ENCODE measurements around the gene RILPL2. TPM values are rescaled to one million over a fixed set of nuclear protein-coding genes. Genes with fewer than 3 reads are reported as not detected.

The RILPL2 gene
- total and polyA plus RNA-seq, 9 of the 15 experiments (the other 6 are each of a cell fraction or from before 2014, with no cell fraction given) = 0.61 to 5.8 (median 4.3) TPM

DNA sequence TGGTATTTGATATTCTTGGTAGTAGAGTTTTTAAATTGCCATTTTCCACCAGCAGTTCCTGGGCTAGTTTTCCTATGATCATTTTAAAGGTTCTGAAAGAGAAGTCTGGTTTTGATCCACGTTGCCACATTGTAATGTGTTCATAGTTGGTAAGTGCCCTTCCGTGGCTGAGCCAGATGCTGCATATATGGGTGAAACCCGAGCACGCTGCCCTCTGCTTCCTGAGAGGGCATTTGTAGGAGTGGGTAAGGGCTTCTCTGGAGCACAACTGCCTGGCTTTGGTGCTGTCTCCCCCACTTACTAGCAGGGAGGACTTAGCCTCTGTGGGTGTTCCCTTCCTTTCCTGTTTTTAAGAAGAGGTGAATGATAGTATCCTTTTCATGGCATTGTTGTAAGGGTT, 28.6 kb upstream of the RILPL2 start:
- peaks cover 39% of the 10 kb centered on the region for H3K79me2 ChIP-seq (ENCODE audit: control insufficient read depth, insufficient read depth, low read length)
- TF ChIP-seq DACH1 (IDR thresholded peaks at IDR 0.05; ENCODE audit: partially characterized antibody) (no peak), RNF2 (IDR thresholded peaks at IDR 0.05) (no peak), ZNF408 (CRISPR knock-in tag; IDR thresholded peaks at IDR 0.05; ENCODE audit: low read depth) (no peak), EP300 (IDR thresholded peaks at IDR 0.05; ENCODE audit: low read length) (no peak), ZNF23 (CRISPR knock-in tag; IDR thresholded peaks at IDR 0.05) (no peak), RBM17 (IDR thresholded peaks at IDR 0.05; ENCODE audit: borderline replicate concordance, low read depth, low read length) (no peak), STAG1 (CRISPR knock-in tag; IDR thresholded peaks at IDR 0.05; ENCODE audit: borderline replicate concordance) (no peak)
- TF ChIP-seq, protein P1, sequence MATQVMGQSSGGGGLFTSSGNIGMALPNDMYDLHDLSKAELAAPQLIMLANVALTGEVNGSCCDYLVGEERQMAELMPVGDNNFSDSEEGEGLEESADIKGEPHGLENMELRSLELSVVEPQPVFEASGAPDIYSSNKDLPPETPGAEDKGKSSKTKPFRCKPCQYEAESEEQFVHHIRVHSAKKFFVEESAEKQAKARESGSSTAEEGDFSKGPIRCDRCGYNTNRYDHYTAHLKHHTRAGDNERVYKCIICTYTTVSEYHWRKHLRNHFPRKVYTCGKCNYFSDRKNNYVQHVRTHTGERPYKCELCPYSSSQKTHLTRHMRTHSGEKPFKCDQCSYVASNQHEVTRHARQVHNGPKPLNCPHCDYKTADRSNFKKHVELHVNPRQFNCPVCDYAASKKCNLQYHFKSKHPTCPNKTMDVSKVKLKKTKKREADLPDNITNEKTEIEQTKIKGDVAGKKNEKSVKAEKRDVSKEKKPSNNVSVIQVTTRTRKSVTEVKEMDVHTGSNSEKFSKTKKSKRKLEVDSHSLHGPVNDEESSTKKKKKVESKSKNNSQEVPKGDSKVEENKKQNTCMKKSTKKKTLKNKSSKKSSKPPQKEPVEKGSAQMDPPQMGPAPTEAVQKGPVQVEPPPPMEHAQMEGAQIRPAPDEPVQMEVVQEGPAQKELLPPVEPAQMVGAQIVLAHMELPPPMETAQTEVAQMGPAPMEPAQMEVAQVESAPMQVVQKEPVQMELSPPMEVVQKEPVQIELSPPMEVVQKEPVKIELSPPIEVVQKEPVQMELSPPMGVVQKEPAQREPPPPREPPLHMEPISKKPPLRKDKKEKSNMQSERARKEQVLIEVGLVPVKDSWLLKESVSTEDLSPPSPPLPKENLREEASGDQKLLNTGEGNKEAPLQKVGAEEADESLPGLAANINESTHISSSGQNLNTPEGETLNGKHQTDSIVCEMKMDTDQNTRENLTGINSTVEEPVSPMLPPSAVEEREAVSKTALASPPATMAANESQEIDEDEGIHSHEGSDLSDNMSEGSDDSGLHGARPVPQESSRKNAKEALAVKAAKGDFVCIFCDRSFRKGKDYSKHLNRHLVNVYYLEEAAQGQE (IDR thresholded peaks at IDR 0.05; ENCODE audit: borderline replicate concordance) = no peak
- TF ChIP-seq, protein P1 (CRISPR knock-in tag; IDR thresholded peaks at IDR 0.05; ENCODE audit: low read depth) = no peak
- TF ChIP-seq, protein P2, sequence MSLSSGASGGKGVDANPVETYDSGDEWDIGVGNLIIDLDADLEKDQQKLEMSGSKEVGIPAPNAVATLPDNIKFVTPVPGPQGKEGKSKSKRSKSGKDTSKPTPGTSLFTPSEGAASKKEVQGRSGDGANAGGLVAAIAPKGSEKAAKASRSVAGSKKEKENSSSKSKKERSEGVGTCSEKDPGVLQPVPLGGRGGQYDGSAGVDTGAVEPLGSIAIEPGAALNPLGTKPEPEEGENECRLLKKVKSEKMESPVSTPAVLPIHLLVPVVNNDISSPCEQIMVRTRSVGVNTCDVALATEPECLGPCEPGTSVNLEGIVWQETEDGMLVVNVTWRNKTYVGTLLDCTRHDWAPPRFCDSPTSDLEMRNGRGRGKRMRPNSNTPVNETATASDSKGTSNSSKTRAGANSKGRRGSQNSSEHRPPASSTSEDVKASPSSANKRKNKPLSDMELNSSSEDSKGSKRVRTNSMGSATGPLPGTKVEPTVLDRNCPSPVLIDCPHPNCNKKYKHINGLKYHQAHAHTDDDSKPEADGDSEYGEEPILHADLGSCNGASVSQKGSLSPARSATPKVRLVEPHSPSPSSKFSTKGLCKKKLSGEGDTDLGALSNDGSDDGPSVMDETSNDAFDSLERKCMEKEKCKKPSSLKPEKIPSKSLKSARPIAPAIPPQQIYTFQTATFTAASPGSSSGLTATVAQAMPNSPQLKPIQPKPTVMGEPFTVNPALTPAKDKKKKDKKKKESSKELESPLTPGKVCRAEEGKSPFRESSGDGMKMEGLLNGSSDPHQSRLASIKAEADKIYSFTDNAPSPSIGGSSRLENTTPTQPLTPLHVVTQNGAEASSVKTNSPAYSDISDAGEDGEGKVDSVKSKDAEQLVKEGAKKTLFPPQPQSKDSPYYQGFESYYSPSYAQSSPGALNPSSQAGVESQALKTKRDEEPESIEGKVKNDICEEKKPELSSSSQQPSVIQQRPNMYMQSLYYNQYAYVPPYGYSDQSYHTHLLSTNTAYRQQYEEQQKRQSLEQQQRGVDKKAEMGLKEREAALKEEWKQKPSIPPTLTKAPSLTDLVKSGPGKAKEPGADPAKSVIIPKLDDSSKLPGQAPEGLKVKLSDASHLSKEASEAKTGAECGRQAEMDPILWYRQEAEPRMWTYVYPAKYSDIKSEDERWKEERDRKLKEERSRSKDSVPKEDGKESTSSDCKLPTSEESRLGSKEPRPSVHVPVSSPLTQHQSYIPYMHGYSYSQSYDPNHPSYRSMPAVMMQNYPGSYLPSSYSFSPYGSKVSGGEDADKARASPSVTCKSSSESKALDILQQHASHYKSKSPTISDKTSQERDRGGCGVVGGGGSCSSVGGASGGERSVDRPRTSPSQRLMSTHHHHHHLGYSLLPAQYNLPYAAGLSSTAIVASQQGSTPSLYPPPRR (CRISPR knock-in tag; IDR thresholded peaks at IDR 0.05; ENCODE audit: borderline replicate concordance) = no peak

More for the DNA sequence above, 28.6 kb upstream of the RILPL2 start:
- H3K9ac ChIP-seq (ENCODE audit: insufficient read depth in 1 of 2, low read depth in 2 of 2, low read length in 2 of 2) = no peak overlapping the region
- DNase-seq (ENCODE audit: extremely low read depth in 1 of 4, low spot score in 3 of 4) (peak in 2 of 4 experiments; percentile 3 to 5), ATAC-seq (no peak), FAIRE-seq (no peak)
- no peak overlapping the region for H2AFZ ChIP-seq (ENCODE audit: low read depth, low read length)
- 0 out of 2 replicates have a peak, but pooled peaks cover 4% of the 10 kb centered on the region for H4K20me1 ChIP-seq (replicated peaks; ENCODE audit: control insufficient read depth, insufficient read depth, low read length)
- H3K36me3 ChIP-seq (ENCODE audit: control insufficient read depth, insufficient read depth, low read length) = peaks cover 49% of the 10 kb centered on the region
- intact Hi-C loops (cut with micrococcal nuclease) = no loop called here
- H3K4me1 ChIP-seq (replicated peaks in 1 of 2; ENCODE audit: control insufficient read depth in 2 of 2, insufficient read depth in 2 of 2, low read length in 2 of 2) = peaks cover 0 to 1% of the 10 kb centered on the region in 2 experiments; a peak in 3 of 5 replicates
- no peak overlapping the region for H3K27ac ChIP-seq (ENCODE audit: extremely low read depth, low read depth, low read length)
- H3K27me3 ChIP-seq (ENCODE audit: control insufficient read depth in 2 of 2, insufficient read depth in 2 of 2, low read length in 2 of 2) = no peaks in the 10 kb centered on the region
- H3K9me1 ChIP-seq (ENCODE audit: control insufficient read depth, insufficient read depth, low read length) = peaks cover 3% of the 10 kb centered on the region
- ChIA-PET POLR2A (interaction anchor here (0.7 kb wide), 1 partner anchor 10 kb away, joined by 3 read pairs; no protein-coding TSS in a partner anchor), CTCF (ENCODE audit: low intra/inter-chr PET ratio) (no interaction called here)
- no peak overlapping the region for H3K4me3 ChIP-seq
- no TSS peak for BruUV-seq (replicated peaks)
- no peak overlapping the region for H3K4me2 ChIP-seq (ENCODE audit: insufficient read depth, low read length)
- in situ Hi-C loops (cut with MboI) = no loop called here
- H3K9me3 ChIP-seq (replicated peaks; ENCODE audit: control insufficient read depth, insufficient read depth, low read depth, low read length) = no peaks in the 10 kb centered on the region
- 87% methylated on average over 4 of the region's 4 CpGs for WGBS (ENCODE audit: insufficient coverage, low coverage, missing lambda C conversion rate)

Data from K562 (cell line).